CD8-positive, alpha-beta memory T cell (primary cell): Measurements from ENCODE around the gene GSTA5. TPM values are rescaled to one million over a fixed set of nuclear protein-coding genes. Genes with fewer than 3 reads are reported as not detected.
A peak's percentile ranks its signal among the peaks of the same experiment; 100 is the strongest.
"Not testable (repeated sequence)": the region's sequence is repeated elsewhere in the genome, so short reads cannot be mapped to it uniquely, and the experiment has no call there.

Experiments
- CTCF ChIA-PET: fragments of 350-600 bp; sonication (Branson Sonifier 250); formaldehyde crosslinking; loops from one replicate; lab custom pipeline; 2021; ENCODE audit warnings: antibody characterized with exemption; lab: Charles Lee
- POLR2A ChIA-PET: fragments of 350-600 bp; sonication (Branson Sonifier 250); formaldehyde crosslinking; loops from one replicate; lab custom pipeline; 2021; ENCODE audit warnings: antibody characterized with exemption; lab: Charles Lee
- DNase-seq, 5 donors: peaks; one replicate each; pipeline versions ENCODE4 v3.0.0 to v3.0.0-alpha.2; 2020 to 2022; ENCODE audit warnings: mixed read lengths in 1 of 5
- H3K27ac ChIP-seq: one replicate; pipeline ENCODE4 v1.7.0; 2013; ENCODE audit warnings: low read depth, mild to moderate bottlenecking, low read length, moderate library complexity
- H3K27me3 ChIP-seq: 2 replicates; pipeline ENCODE4 v1.7.0; 2013; ENCODE audit warnings: low read length, mild to moderate bottlenecking; ENCODE audit not compliant: insufficient read depth, poor library complexity, severe bottlenecking
- H3K36me3 ChIP-seq: 2 replicates; pipeline ENCODE4 v1.7.0; 2013; ENCODE audit warnings: mild to moderate bottlenecking, low read length, moderate library complexity; ENCODE audit not compliant: insufficient read depth
- H3K4me1 ChIP-seq: 2 replicates; pipeline ENCODE4 v1.7.0; 2013; ENCODE audit warnings: mild to moderate bottlenecking, low read length, moderate library complexity; ENCODE audit not compliant: insufficient read depth
- H3K4me3 ChIP-seq: 2 replicates; pipeline ENCODE4 v1.7.0; 2013; ENCODE audit warnings: mild to moderate bottlenecking, low read length
- H3K9me3 ChIP-seq: 2 replicates; pipeline ENCODE4 v1.7.0; 2013; ENCODE audit warnings: mild to moderate bottlenecking, low read length
- H3K27ac Mint-ChIP-seq, 8 donors: one replicate each; pipeline ENCODE4 v1.8.0; 2020 to 2021; ENCODE audit warnings: mixed read lengths in 8 of 8, mild to moderate bottlenecking in 6 of 8, inconsistent platforms in 3 of 8, moderate library complexity in 3 of 8
- H3K27me3 Mint-ChIP-seq, 2 donors: one replicate each; pipeline ENCODE4 v1.8.0; 2020 to 2021; ENCODE audit warnings: mixed read lengths in 2 of 2, mild to moderate bottlenecking in 1 of 2, moderate library complexity in 1 of 2
- H3K36me3 Mint-ChIP-seq, 3 donors: one replicate each; pipeline ENCODE4 v1.8.0; 2020 to 2021; ENCODE audit warnings: mixed read lengths in 3 of 3, inconsistent platforms in 1 of 3, mild to moderate bottlenecking in 1 of 3
- H3K4me1 Mint-ChIP-seq, 3 donors: one replicate each; pipeline ENCODE4 v1.8.0; 2020 to 2021; ENCODE audit warnings: mixed read lengths in 3 of 3, inconsistent platforms in 1 of 3, mild to moderate bottlenecking in 1 of 3
- H3K4me3 Mint-ChIP-seq, 7 donors: one replicate each; pipeline ENCODE4 v1.8.0; 2020 to 2021; ENCODE audit warnings: mixed read lengths in 7 of 7, mild to moderate bottlenecking in 6 of 7, moderate library complexity in 4 of 7, inconsistent platforms in 2 of 7
- H3K9me3 Mint-ChIP-seq, 5 donors: one replicate each; pipeline ENCODE4 v1.8.0; 2020 to 2022; ENCODE audit warnings: mixed read lengths in 5 of 5, mild to moderate bottlenecking in 3 of 5, moderate library complexity in 2 of 5, inconsistent platforms in 1 of 5
- polyA plus RNA-seq: library from polyadenylated mRNA; unstranded; fragments of 300-500 nt; fragmentation: Illumina TruSeq; gene quantifications from one replicate; pipeline ENCODE4 v1.2.3, GENCODE V29; 2021
- total RNA-seq, 2 experiments: library from RNA; stranded (reverse); gene quantifications; one replicate each; pipeline ENCODE4 v1.2.3, GENCODE V29; 2021

Gene GSTA5
- total and polyA plus RNA-seq, 3 experiments from 2014 or later = not detected

- Mint-ChIP-seq H3K9me3 (no peaks in the 10 kb centered on the region), H3K27ac (no peak overlapping the region), H3K4me3 (no peak overlapping the region), H3K27me3 (peaks cover 1 to 24% of the 10 kb centered on the region in 2 donors), H3K4me1 (peaks cover 0 to 4% (median 1%) of the 10 kb centered on the region in 3 donors), H3K36me3 (no peaks in the 10 kb centered on the region)
- no peak overlapping the region for H3K27ac ChIP-seq
- CTCF ChIA-PET = interaction anchor here (1.1 to 2.1 kb wide), 3 partner anchors 13 to 16 kb away, joined by 3 to 5 read pairs (median 3); no protein-coding TSS in a partner anchor
- POLR2A ChIA-PET = no interaction called here
- no peaks in the 10 kb centered on the region for H3K4me1 ChIP-seq
- H3K36me3 ChIP-seq = no peaks in the 10 kb centered on the region
- H3K27me3 ChIP-seq = no peaks in the 10 kb centered on the region
- no peaks in the 10 kb centered on the region for H3K9me3 ChIP-seq
- no peak overlapping the region for H3K4me3 ChIP-seq
- peak; percentile 11 to 50 (median 21) for DNase-seq
These were observed 25.2 kb downstream of the GSTA5 start for GRCh38 chr6:52815167-52816092.

GRCh38 chr6:52814545-52814944 lies 26.1 kb downstream of the GSTA5 start:
- not testable (repeated sequence) for H3K9me3 Mint-ChIP-seq

GRCh38 chr6:52809777-52810176 lies 30.8 kb downstream of the GSTA5 start:
- H3K4me3 Mint-ChIP-seq, H3K9me3 Mint-ChIP-seq, CTCF ChIA-PET, H3K36me3 Mint-ChIP-seq, H3K9me3 ChIP-seq, H3K36me3 ChIP-seq, DNase-seq, H3K4me1 Mint-ChIP-seq, H3K4me3 ChIP-seq, POLR2A ChIA-PET, H3K27ac Mint-ChIP-seq, H3K27ac ChIP-seq, H3K27me3 ChIP-seq, H3K4me1 ChIP-seq: not testable (repeated sequence)
- peaks cover 7 to 51% of the 10 kb centered on the region in 2 donors for H3K27me3 Mint-ChIP-seq

More at GRCh38 chr6:52814545-52814944, 26.1 kb downstream of the GSTA5 start:
- H3K9me3 ChIP-seq, H3K27me3 ChIP-seq, POLR2A ChIA-PET, H3K4me1 ChIP-seq, H3K36me3 ChIP-seq, H3K27ac Mint-ChIP-seq, H3K36me3 Mint-ChIP-seq, H3K4me3 ChIP-seq, H3K27ac ChIP-seq, H3K4me3 Mint-ChIP-seq, DNase-seq, H3K4me1 Mint-ChIP-seq: not testable (repeated sequence)
- CTCF ChIA-PET = interaction anchor here (1.3 to 2.1 kb wide), 2 partner anchors 12 to 17 kb away, joined by 3 to 5 read pairs; no protein-coding TSS in a partner anchor
- peaks cover 1 to 28% of the 10 kb centered on the region in 2 donors for H3K27me3 Mint-ChIP-seq

GRCh38 chr6:52808660-52809059 lies 32.0 kb downstream of the GSTA5 start:
- CTCF ChIA-PET = no interaction called here
- Mint-ChIP-seq H3K27me3 (peaks cover 10 to 59% of the 10 kb centered on the region in 2 donors), H3K9me3 (no peaks in the 10 kb centered on the region), H3K4me1 (no peaks in the 10 kb centered on the region), H3K27ac (peak overlapping the region in 1 of 8 donors; percentile 26), H3K4me3 (no peak overlapping the region), H3K36me3 (no peaks in the 10 kb centered on the region)
- Histone ChIP-seq H3K4me3 (no peak overlapping the region), H3K9me3 (no peaks in the 10 kb centered on the region), H3K36me3 (no peaks in the 10 kb centered on the region), H3K27me3 (no peaks in the 10 kb centered on the region), H3K4me1 (no peaks in the 10 kb centered on the region), H3K27ac (no peak overlapping the region)
- no peak for DNase-seq
- POLR2A ChIA-PET = no interaction called here

GRCh38 chr6:52803668-52804255 lies 36.9 kb downstream of the GSTA5 start, which contains the start of gene GSTA1:
Gene GSTA1, minus strand, starts transcription at chr6:52803816. Its CDS starts 4,549 bp downstream, at chr6:52799267.
- H3K36me3 ChIP-seq, H3K27me3 ChIP-seq, POLR2A ChIA-PET, H3K4me3 Mint-ChIP-seq, H3K4me1 ChIP-seq, H3K9me3 Mint-ChIP-seq, H3K36me3 Mint-ChIP-seq, H3K27ac Mint-ChIP-seq, H3K4me1 Mint-ChIP-seq, DNase-seq, H3K27ac ChIP-seq, H3K9me3 ChIP-seq, H3K4me3 ChIP-seq: not testable (repeated sequence)
- CTCF ChIA-PET = interaction anchor here (0.8 kb wide), 1 partner anchor 551 kb away, joined by 3 read pairs; no protein-coding TSS in a partner anchor
- peaks cover 21 to 55% of the 10 kb centered on the region in 2 donors for H3K27me3 Mint-ChIP-seq

GRCh38 chr6:52802806-52803205 lies 37.8 kb downstream of the GSTA5 start:
- H3K4me3 Mint-ChIP-seq = no peak overlapping the region
- H3K4me3 ChIP-seq = no peak overlapping the region
- no peaks in the 10 kb centered on the region for H3K4me1 ChIP-seq
- H3K27me3 ChIP-seq = no peaks in the 10 kb centered on the region
- no peaks in the 10 kb centered on the region for H3K36me3 Mint-ChIP-seq
- ChIA-PET CTCF (interaction anchor here (1.2 kb wide), 1 partner anchor 13 kb away, joined by 5 read pairs; no protein-coding TSS in a partner anchor), POLR2A (no interaction called here)
- no peak overlapping the region for H3K27ac ChIP-seq
- H3K9me3 ChIP-seq = no peaks in the 10 kb centered on the region
- H3K36me3 ChIP-seq = no peaks in the 10 kb centered on the region
- H3K4me1 Mint-ChIP-seq = no peaks in the 10 kb centered on the region
- no peaks in the 10 kb centered on the region for H3K9me3 Mint-ChIP-seq
- DNase-seq = no peak
- H3K27me3 Mint-ChIP-seq = peaks cover 19 to 51% of the 10 kb centered on the region in 2 donors
- H3K27ac Mint-ChIP-seq = no peak overlapping the region

GRCh38 chr6:52801188-52801841 lies 39.3 kb downstream of the GSTA5 start:
- Mint-ChIP-seq H3K36me3 (no peaks in the 10 kb centered on the region), H3K9me3 (no peaks in the 10 kb centered on the region), H3K27me3 (peaks cover 22 to 57% of the 10 kb centered on the region in 2 donors), H3K4me1 (no peaks in the 10 kb centered on the region), H3K27ac (no peak overlapping the region), H3K4me3 (no peak overlapping the region)
- no peak for DNase-seq
- no peaks in the 10 kb centered on the region for H3K4me1 ChIP-seq
- H3K4me3 ChIP-seq = no peak overlapping the region
- ChIA-PET POLR2A (no interaction called here), CTCF (no interaction called here)
- no peaks in the 10 kb centered on the region for H3K36me3 ChIP-seq
- H3K27ac ChIP-seq = no peak overlapping the region
- no peaks in the 10 kb centered on the region for H3K9me3 ChIP-seq
- H3K27me3 ChIP-seq = no peaks in the 10 kb centered on the region
